ENCODE results near the gene KLHL12.

- TF ChIP-seq, protein P1, sequence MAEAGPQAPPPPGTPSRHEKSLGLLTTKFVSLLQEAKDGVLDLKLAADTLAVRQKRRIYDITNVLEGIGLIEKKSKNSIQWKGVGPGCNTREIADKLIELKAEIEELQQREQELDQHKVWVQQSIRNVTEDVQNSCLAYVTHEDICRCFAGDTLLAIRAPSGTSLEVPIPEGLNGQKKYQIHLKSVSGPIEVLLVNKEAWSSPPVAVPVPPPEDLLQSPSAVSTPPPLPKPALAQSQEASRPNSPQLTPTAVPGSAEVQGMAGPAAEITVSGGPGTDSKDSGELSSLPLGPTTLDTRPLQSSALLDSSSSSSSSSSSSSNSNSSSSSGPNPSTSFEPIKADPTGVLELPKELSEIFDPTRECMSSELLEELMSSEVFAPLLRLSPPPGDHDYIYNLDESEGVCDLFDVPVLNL (IDR thresholded peaks at IDR 0.05; ENCODE audit: low read depth, low read length), result no peak
- TF ChIP-seq MAX (IDR thresholded peaks at IDR 0.05; ENCODE audit: low read depth, low read length), result no peak
- TF ChIP-seq USF2 (IDR thresholded peaks at IDR 0.05; ENCODE audit: borderline replicate concordance, low read depth, low read length), result no peak
These were observed 13.5 kb upstream of the KLHL12 start for GRCh38 chr1:202940561-202940960.
